NT2/D1 (cell line): ENCODE measurements around the gene DPP9.

Experiments
- YY1 ChIP-seq: IDR thresholded peaks from 2 replicates; pipeline ENCODE4 v1.6.1; 2011; ENCODE audit not compliant: insufficient read length, insufficient read depth
- ZNF274 ChIP-seq: IDR thresholded peaks from 2 replicates; pipeline ENCODE4 v1.6.1; 2011; ENCODE audit warnings: mild to moderate bottlenecking, low read depth, low read length

GRCh38 chr19:4699826-4700692 lies 23.6 kb downstream of the DPP9 start:
- TF ChIP-seq YY1 (no peak), ZNF274 (no peak)
